Naive B cell (primary cell): Measurements from ENCODE around the gene COL5A1. TPM values are rescaled to one million over a fixed set of nuclear protein-coding genes. Genes with fewer than 3 reads are reported as not detected.
A peak's percentile ranks its signal among the peaks of the same experiment; 100 is the strongest.

Experiments
- ATAC-seq, 2 donors: fragments of 150-1000 bp; cut with Tn5 transposase; 2 replicates each; pipeline ENCODE4 v1.10.0; 2021; ENCODE audit warnings: low read depth in 2 of 2, mild to moderate bottlenecking in 2 of 2, moderate library complexity in 2 of 2
- DNase-seq: peaks from one replicate; pipeline ENCODE4 v3.0.0; 2022
- H3K27ac Mint-ChIP-seq, 6 donors: one replicate each; pipeline ENCODE4 v1.8.0; 2020 to 2022; ENCODE audit warnings: mild to moderate bottlenecking in 6 of 6, mixed read lengths in 6 of 6, moderate library complexity in 5 of 6, inconsistent platforms in 2 of 6
- H3K27me3 Mint-ChIP-seq, 3 donors: one replicate each; pipeline ENCODE4 v1.8.0; 2021 to 2022; ENCODE audit warnings: mixed read lengths in 3 of 3, mild to moderate bottlenecking in 1 of 3
- H3K36me3 Mint-ChIP-seq, 2 donors: one replicate each; pipeline ENCODE4 v1.8.0; 2020 to 2022; ENCODE audit warnings: mixed read lengths in 2 of 2, inconsistent platforms in 1 of 2, mild to moderate bottlenecking in 1 of 2
- H3K4me1 Mint-ChIP-seq, 3 donors: one replicate each; pipeline ENCODE4 v1.8.0; 2020 to 2022; ENCODE audit warnings: mixed read lengths in 3 of 3, inconsistent platforms in 1 of 3, mild to moderate bottlenecking in 1 of 3, moderate library complexity in 1 of 3
- H3K4me3 Mint-ChIP-seq, 8 donors: one replicate each; pipeline ENCODE4 v1.8.0; 2020 to 2022; ENCODE audit warnings: mild to moderate bottlenecking in 8 of 8, mixed read lengths in 8 of 8, moderate library complexity in 8 of 8, inconsistent platforms in 2 of 8
- H3K9me3 Mint-ChIP-seq, 7 donors: one replicate each; pipeline ENCODE4 v1.8.0; 2020 to 2022; ENCODE audit warnings: mixed read lengths in 7 of 7, mild to moderate bottlenecking in 5 of 7, inconsistent platforms in 2 of 7, moderate library complexity in 1 of 7
- polyA plus RNA-seq, 6 donors: library from polyadenylated mRNA; unstranded; fragments of 300-500 nt; fragmentation: Illumina TruSeq; gene quantifications; one replicate each; pipeline ENCODE4 v1.2.3, GENCODE V29; 2021; ENCODE audit warnings: low read depth in 6 of 6

Gene COL5A1
- polyA plus RNA-seq, 6 donors from 2014 or later = not detected

GRCh38 chr9:134600836-134601638 is 40.6 kb upstream of the COL5A1 start:
- peaks cover 0 to 5% (median 3%) of the 10 kb centered on the region in 3 donors for H3K27me3 Mint-ChIP-seq
- ATAC-seq (no peak), DNase-seq (no peak)
- no peaks in the 10 kb centered on the region for H3K36me3 Mint-ChIP-seq
- H3K4me1 Mint-ChIP-seq = no peaks in the 10 kb centered on the region
- no peak overlapping the region for H3K4me3 Mint-ChIP-seq
- peaks cover 0 to 2% (median 0%) of the 10 kb centered on the region in 7 donors for H3K9me3 Mint-ChIP-seq
- no peak overlapping the region for H3K27ac Mint-ChIP-seq

DNA sequence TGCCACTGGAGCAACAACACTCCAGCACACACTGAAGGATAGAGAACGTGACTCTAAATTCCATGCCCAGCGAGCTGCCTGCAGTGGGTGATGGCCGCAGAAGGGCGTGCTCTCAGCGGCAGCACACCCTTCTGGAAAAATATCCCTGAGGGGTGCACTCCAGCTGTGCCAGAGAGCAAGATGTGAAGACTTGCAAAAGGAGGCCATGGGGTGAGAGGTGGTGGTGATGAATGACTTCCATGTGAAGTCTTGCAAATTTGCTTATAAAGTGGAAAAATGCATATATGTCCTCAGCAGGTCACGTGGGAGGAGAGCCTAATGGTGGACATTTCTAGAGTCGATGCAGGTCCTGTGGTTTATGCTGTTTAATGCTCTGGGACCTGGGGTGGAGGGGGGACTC is 39.8 kb upstream of the COL5A1 start:
- H3K9me3 Mint-ChIP-seq = peaks cover 0 to 2% (median 0%) of the 10 kb centered on the region in 7 donors
- no peak overlapping the region for H3K27ac Mint-ChIP-seq
- no peak for DNase-seq
- no peak for ATAC-seq
- H3K36me3 Mint-ChIP-seq = no peaks in the 10 kb centered on the region
- peaks cover 0 to 9% (median 8%) of the 10 kb centered on the region in 3 donors for H3K27me3 Mint-ChIP-seq
- no peak overlapping the region for H3K4me3 Mint-ChIP-seq
- no peaks in the 10 kb centered on the region for H3K4me1 Mint-ChIP-seq

DNA sequence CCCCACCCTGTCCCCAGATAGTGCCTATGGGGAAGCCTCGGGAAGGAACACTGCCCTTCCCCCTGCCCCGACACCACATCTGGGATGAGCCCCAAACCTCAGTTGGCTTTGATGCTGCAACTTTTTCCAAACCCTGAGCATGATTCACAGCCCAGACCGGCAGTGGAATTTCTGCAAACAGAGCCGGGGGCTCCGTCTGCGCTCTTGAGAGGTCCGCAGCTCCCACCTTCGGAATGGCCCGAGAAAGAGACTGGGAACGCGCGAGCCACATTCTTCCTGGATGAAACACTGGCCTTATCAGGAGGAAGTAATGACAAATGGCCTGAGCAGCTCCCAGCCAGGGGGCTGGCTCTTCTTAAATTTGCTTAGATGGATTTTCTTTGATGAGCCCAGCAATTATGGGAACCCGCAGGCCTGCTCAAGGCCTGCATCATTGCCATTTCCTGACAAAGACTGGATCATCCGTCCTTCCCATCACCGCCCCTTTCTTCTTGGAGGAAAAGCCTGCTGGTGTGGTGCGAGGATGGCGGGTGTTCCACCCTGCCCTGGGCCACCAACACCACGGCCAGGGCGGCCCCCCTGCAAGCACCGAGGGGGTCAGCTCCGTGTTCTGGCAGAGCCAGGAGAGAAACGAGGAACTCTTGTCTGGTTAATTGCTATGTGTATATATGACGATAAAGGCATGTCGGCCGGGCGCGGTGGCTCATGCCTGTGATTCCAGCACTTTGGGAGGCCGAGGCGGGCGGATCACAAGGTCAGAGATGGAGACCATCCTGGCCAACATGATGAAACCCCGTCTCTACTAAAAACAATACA is 38.8 kb upstream of the COL5A1 start:
- H3K36me3 Mint-ChIP-seq = no peaks in the 10 kb centered on the region
- no peaks in the 10 kb centered on the region for H3K4me1 Mint-ChIP-seq
- peaks cover 0 to 9% (median 8%) of the 10 kb centered on the region in 3 donors for H3K27me3 Mint-ChIP-seq
- H3K4me3 Mint-ChIP-seq = no peak overlapping the region
- no peak overlapping the region for H3K27ac Mint-ChIP-seq
- H3K9me3 Mint-ChIP-seq = peaks cover 0 to 2% (median 0%) of the 10 kb centered on the region in 7 donors
- DNase-seq (no peak), ATAC-seq (no peak)

- H3K27ac Mint-ChIP-seq = no peak overlapping the region
- H3K27me3 Mint-ChIP-seq = peaks cover 0 to 9% (median 8%) of the 10 kb centered on the region in 3 donors
- no peak for ATAC-seq
- H3K9me3 Mint-ChIP-seq = peaks cover 0 to 2% (median 0%) of the 10 kb centered on the region in 7 donors
- DNase-seq = no peak
- no peaks in the 10 kb centered on the region for H3K4me1 Mint-ChIP-seq
- no peak overlapping the region for H3K4me3 Mint-ChIP-seq
- H3K36me3 Mint-ChIP-seq = no peaks in the 10 kb centered on the region
Measured at GRCh38 chr9:134604834-134605233, 36.8 kb upstream of the COL5A1 start.

DNA sequence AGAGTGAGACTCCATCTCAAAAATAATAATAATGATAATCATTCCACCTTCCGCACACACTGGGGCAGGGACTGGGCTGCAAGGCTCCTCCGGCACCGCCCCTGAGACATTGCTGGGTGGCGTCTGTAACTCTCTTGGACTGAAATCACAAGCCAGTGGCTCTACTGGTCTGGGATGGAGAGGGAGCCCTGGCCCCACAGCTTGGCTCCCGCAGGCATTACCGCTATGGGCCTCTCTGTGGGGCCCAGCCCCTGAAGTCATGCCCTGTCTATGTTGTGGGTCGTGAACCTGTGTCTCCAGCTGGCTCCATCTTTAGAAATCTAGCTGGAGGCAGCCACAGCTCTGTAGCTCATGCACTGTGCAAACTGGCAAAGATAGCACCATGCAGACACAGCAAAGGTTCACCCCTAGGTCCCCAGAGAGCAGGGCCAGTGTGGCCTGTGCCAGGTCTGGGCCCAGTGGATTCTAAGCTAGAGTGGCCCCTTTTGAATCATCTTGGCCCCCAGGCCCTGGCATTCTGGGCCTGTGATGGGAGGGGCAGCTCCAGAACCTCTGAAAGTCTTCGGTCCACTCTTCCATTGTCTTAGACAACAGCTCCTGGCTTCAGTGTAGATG is 36.1 kb upstream of the COL5A1 start:
- no peak overlapping the region for H3K27ac Mint-ChIP-seq
- H3K36me3 Mint-ChIP-seq = no peaks in the 10 kb centered on the region
- no peak for ATAC-seq
- DNase-seq = no peak
- peaks cover 0 to 9% (median 8%) of the 10 kb centered on the region in 3 donors for H3K27me3 Mint-ChIP-seq
- H3K4me1 Mint-ChIP-seq = no peaks in the 10 kb centered on the region
- H3K4me3 Mint-ChIP-seq = peak overlapping the region in 2 of 8 donors; percentile 44 to 55
- peaks cover 0 to 2% (median 0%) of the 10 kb centered on the region in 7 donors for H3K9me3 Mint-ChIP-seq

DNA sequence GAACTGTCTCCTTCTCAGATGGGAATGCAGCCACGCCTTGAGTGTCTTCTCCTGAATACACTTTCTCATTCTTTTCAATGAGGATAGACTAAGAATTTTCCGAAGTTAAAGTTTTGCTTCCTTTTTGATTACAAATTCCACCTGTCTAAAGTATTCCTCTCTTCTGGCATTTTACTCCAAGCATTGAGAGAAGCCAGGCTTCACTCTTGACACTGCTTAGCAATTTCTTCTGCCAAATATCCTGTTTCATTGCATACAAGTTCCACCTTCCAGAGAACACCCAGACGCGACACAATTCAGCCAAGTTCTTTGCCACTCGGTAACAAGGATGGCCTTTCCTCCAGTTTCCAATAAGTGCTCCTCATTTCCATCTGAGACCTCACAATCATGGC is 35.6 kb upstream of the COL5A1 start:
- Mint-ChIP-seq H3K36me3 (no peaks in the 10 kb centered on the region), H3K4me1 (no peaks in the 10 kb centered on the region), H3K27ac (no peak overlapping the region), H3K4me3 (no peak overlapping the region), H3K27me3 (peaks cover 4 to 13% (median 8%) of the 10 kb centered on the region in 3 donors), H3K9me3 (peaks cover 0 to 2% (median 0%) of the 10 kb centered on the region in 7 donors)
- no peak for ATAC-seq
- DNase-seq = no peak

GRCh38 chr9:134606951-134607731 is 34.5 kb upstream of the COL5A1 start:
- Mint-ChIP-seq H3K4me1 (no peaks in the 10 kb centered on the region), H3K27ac (no peak overlapping the region), H3K4me3 (peak overlapping the region in 1 of 8 donors; percentile 66), H3K36me3 (peaks cover 4 to 5% of the 10 kb centered on the region in 2 donors), H3K9me3 (peaks cover 4 to 6% (median 4%) of the 10 kb centered on the region in 7 donors), H3K27me3 (peaks cover 6 to 13% (median 8%) of the 10 kb centered on the region in 3 donors)
- DNase-seq = no peak
- no peak for ATAC-seq

DNA sequence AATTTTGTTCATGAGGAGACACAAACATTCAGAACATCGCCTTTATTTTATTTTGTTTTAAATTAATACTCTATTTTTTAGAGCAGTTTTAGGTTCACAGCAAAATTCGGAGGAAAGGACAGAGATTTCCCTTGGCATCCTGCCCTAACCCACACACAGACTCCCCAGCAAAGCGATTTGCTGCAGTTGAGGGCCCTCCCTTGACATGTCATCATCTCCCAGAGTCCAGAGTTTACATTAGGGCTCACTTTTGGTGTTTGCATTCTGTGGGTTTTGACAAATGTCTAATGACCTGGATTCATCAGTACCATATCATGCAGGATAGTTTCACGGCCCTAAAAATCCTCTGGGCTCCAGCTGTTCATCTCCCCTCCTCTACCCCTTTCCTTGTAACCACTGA is 33.6 kb upstream of the COL5A1 start:
- peaks cover 7 to 14% (median 11%) of the 10 kb centered on the region in 7 donors for H3K9me3 Mint-ChIP-seq
- H3K36me3 Mint-ChIP-seq = peaks cover 8 to 11% of the 10 kb centered on the region in 2 donors
- DNase-seq (no peak), ATAC-seq (no peak)
- peaks cover 6 to 13% (median 8%) of the 10 kb centered on the region in 3 donors for H3K27me3 Mint-ChIP-seq
- H3K4me3 Mint-ChIP-seq = no peak overlapping the region
- H3K4me1 Mint-ChIP-seq = no peaks in the 10 kb centered on the region
- H3K27ac Mint-ChIP-seq = peak overlapping the region in 1 of 6 donors; percentile 71

- Mint-ChIP-seq H3K4me1 (no peaks in the 10 kb centered on the region), H3K36me3 (peaks cover 9 to 11% of the 10 kb centered on the region in 2 donors), H3K27me3 (peaks cover 5 to 17% (median 8%) of the 10 kb centered on the region in 3 donors)
Measured at GRCh38 chr9:134611046-134611445, 30.6 kb upstream of the COL5A1 start.

GRCh38 chr9:134612309-134612708 is 29.3 kb upstream of the COL5A1 start:
- peaks cover 7 to 35% (median 22%) of the 10 kb centered on the region in 7 donors for H3K9me3 Mint-ChIP-seq
- H3K4me3 Mint-ChIP-seq = no peak overlapping the region
- H3K36me3 Mint-ChIP-seq = peaks cover 9 to 11% of the 10 kb centered on the region in 2 donors
- ATAC-seq (no peak), DNase-seq (no peak)
- H3K27me3 Mint-ChIP-seq = peaks cover 0 to 13% (median 11%) of the 10 kb centered on the region in 3 donors
- H3K27ac Mint-ChIP-seq = no peak overlapping the region
- no peaks in the 10 kb centered on the region for H3K4me1 Mint-ChIP-seq

More at GRCh38 chr9:134611046-134611445, 30.6 kb upstream of the COL5A1 start:
- no peak overlapping the region for H3K27ac Mint-ChIP-seq
- ATAC-seq = no peak
- H3K9me3 Mint-ChIP-seq = peaks cover 7 to 35% (median 22%) of the 10 kb centered on the region in 7 donors
- H3K4me3 Mint-ChIP-seq = no peak overlapping the region
- no peak for DNase-seq

DNA sequence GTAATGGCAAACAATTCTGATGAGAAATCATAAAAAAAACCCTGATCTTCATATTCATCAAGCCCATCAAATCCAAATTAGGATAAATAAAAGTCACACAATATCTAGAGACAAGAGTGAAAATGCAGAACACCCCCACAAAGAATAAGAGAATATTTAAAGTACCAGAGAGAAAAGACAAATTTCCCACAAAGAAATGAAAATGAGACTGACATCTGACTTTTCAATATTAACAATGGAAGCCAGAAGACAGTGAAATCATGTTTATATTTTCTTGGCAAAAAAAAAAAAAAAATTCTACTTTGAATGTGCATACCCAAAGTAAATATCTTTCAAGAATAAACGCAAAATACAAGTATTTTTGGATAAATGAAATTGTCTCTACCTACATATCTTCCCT is 28.9 kb upstream of the COL5A1 start:
- peaks cover 0 to 13% (median 11%) of the 10 kb centered on the region in 3 donors for H3K27me3 Mint-ChIP-seq
- H3K9me3 Mint-ChIP-seq = peaks cover 7 to 35% (median 22%) of the 10 kb centered on the region in 7 donors
- DNase-seq = no peak
- no peaks in the 10 kb centered on the region for H3K4me1 Mint-ChIP-seq
- peaks cover 9 to 11% of the 10 kb centered on the region in 2 donors for H3K36me3 Mint-ChIP-seq
- no peak for ATAC-seq
- no peak overlapping the region for H3K27ac Mint-ChIP-seq
- H3K4me3 Mint-ChIP-seq = no peak overlapping the region

DNA sequence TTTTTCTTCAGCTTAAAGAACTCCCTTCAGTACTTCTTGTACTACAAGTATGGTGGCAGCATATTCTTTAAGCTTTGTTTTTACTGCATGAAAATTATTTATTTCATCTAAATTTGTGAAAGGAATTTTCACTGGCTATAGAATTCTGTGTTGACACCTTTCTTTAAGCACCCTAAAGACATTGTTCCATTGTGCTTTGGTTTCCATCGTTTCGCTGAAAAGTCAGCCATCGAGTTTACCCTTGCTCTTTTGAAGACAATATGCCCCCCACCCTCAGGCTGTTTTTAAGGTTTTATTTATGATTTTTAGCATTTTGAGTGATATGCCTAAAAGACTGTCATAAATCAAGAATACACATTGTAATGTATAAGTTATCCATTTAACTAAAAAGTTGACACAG is 27.3 kb upstream of the COL5A1 start:
- H3K4me1 Mint-ChIP-seq = no peaks in the 10 kb centered on the region
- H3K4me3 Mint-ChIP-seq = no peak overlapping the region
- no peak for ATAC-seq
- peaks cover 7 to 35% (median 22%) of the 10 kb centered on the region in 7 donors for H3K9me3 Mint-ChIP-seq
- peaks cover 8 to 13% (median 11%) of the 10 kb centered on the region in 3 donors for H3K27me3 Mint-ChIP-seq
- H3K36me3 Mint-ChIP-seq = peaks cover 9 to 11% of the 10 kb centered on the region in 2 donors
- no peak for DNase-seq
- H3K27ac Mint-ChIP-seq = no peak overlapping the region
